ENCODE data around the gene MFSD8.
"Not testable (repeated sequence)": the region's sequence is repeated elsewhere in the genome, so short reads cannot be mapped to it uniquely, and the experiment has no call there.

DNA sequence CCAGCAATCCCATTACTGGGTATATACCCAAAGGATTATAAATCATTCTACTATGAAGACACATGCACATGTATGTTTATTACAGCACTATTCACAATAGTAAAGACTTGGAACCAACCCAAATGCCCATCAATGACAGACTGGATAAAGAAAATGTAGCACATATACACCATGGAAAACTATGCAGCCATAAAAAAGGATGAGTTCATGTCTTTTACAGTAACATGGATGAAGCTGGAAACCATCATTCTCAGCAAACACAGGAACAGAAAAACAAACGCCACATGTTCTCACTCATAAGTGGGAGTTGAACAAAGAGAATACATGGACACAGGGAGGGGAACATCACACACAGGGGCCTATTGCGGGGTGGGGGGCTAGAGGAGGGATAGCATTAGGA is 39.3 kb downstream of the MFSD8 start:
- not testable (repeated sequence) for TF ChIP-seq POLR2A (IDR thresholded peaks at IDR 0.05)
- TF ChIP-seq, protein P1, sequence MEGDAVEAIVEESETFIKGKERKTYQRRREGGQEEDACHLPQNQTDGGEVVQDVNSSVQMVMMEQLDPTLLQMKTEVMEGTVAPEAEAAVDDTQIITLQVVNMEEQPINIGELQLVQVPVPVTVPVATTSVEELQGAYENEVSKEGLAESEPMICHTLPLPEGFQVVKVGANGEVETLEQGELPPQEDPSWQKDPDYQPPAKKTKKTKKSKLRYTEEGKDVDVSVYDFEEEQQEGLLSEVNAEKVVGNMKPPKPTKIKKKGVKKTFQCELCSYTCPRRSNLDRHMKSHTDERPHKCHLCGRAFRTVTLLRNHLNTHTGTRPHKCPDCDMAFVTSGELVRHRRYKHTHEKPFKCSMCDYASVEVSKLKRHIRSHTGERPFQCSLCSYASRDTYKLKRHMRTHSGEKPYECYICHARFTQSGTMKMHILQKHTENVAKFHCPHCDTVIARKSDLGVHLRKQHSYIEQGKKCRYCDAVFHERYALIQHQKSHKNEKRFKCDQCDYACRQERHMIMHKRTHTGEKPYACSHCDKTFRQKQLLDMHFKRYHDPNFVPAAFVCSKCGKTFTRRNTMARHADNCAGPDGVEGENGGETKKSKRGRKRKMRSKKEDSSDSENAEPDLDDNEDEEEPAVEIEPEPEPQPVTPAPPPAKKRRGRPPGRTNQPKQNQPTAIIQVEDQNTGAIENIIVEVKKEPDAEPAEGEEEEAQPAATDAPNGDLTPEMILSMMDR (IDR thresholded peaks at IDR 0.05), result not testable (repeated sequence)

All from testis (tissue), 2 donors.